Stimulated activated naive CD8-positive, alpha-beta T cell treated with anti-CD3 and anti-CD28 coated beads, Interleukin-15, amount 100 ng/mL, for 72 hours (primary cell): ENCODE data around the gene MT2A.

Source experiments
- ATAC-seq: fragments of 150-1000 bp; cut with Tn5 transposase; 2 replicates; pipeline ENCODE4 v1.10.0; 2021; ENCODE audit warnings: mild to moderate bottlenecking, moderate library complexity
- DNase-seq, 2 donors: peaks; one replicate each; pipeline ENCODE4 v3.0.0; 2021 to 2022
- H3K27ac Mint-ChIP-seq, 2 donors: one replicate each; pipeline ENCODE4 v1.8.0; 2022; ENCODE audit warnings: mild to moderate bottlenecking in 2 of 2, mixed read lengths in 2 of 2, moderate library complexity in 2 of 2
- H3K27me3 Mint-ChIP-seq: one replicate; pipeline ENCODE4 v1.8.0; 2022; ENCODE audit warnings: mixed read lengths
- H3K4me1 Mint-ChIP-seq: one replicate; pipeline ENCODE4 v1.8.0; 2022; ENCODE audit warnings: mild to moderate bottlenecking, mixed read lengths
- H3K4me3 Mint-ChIP-seq, 2 donors: one replicate each; pipeline ENCODE4 v1.8.0; 2022; ENCODE audit warnings: mild to moderate bottlenecking in 2 of 2, mixed read lengths in 2 of 2, moderate library complexity in 1 of 2
- H3K9me3 Mint-ChIP-seq, 2 donors: one replicate each; pipeline ENCODE4 v1.8.0; 2022; ENCODE audit warnings: mixed read lengths in 2 of 2

MT2A gene

GRCh38 chr16:56589141-56590039 is 19.0 kb upstream of the MT2A start, which contains the start of gene MT3:
Gene MT3, plus strand, starts transcription at chr16:56589528. Its CDS starts 63 bp downstream, at chr16:56589591.
- H3K4me1 Mint-ChIP-seq: peaks cover 35% of the 10 kb centered on the region
- peaks cover 35% of the 10 kb centered on the region for H3K27me3 Mint-ChIP-seq
- H3K4me3 Mint-ChIP-seq: peak within 1 kb of the TSS; percentile 88 to 98
- no peaks in the 10 kb centered on the region for H3K9me3 Mint-ChIP-seq
- ATAC-seq (peak; percentile 84), DNase-seq (peak; percentile 42)
- H3K27ac Mint-ChIP-seq: peak within 1 kb of the TSS in 1 of 2 donors; percentile 74

DNA sequence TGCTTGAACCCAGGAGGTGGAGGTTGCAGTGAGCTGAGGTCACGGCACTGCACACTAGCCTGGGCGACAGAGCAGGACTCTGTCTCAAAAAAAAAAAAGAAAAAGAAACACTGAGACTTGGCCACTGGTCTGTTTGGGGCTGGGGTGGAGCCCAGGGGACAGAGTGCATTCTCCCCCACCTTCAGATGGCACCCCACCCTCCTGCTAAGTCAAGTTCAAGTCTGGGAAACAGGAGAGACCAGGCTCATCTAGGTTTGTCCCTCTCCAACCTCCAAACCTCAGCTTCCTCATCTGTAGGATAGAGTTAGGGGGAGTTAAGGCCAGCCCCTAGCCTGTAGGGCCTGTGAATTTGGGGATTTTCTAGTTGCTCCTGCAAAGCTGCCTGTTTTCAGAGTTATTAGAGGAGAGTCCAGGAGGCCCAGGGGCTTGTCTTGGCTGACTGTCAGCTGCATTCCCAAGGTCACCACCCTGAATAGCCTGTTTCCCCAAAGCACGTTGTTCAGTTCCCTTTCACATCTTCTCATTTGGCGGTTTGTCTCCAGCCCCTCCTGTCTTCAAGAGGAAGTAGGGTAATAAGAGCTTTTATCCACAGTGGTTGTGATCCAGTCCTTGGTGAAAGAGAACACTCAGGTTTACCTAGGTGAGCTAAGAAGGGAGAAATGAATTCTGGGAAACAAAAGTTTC is 16.9 kb upstream of the MT2A start:
- Mint-ChIP-seq H3K9me3 (no peaks in the 10 kb centered on the region), H3K4me3 (no peak overlapping the region), H3K4me1 (peaks cover 35% of the 10 kb centered on the region), H3K27me3 (peaks cover 35% of the 10 kb centered on the region), H3K27ac (no peak overlapping the region)
- ATAC-seq (no peak), DNase-seq (no peak)

GRCh38 chr16:56593573-56594291 is 14.7 kb upstream of the MT2A start:
- Mint-ChIP-seq H3K4me3 (no peak overlapping the region), H3K4me1 (peaks cover 40% of the 10 kb centered on the region), H3K9me3 (no peaks in the 10 kb centered on the region), H3K27ac (no peak overlapping the region), H3K27me3 (peaks cover 24% of the 10 kb centered on the region)
- DNase-seq (no peak), ATAC-seq (no peak)

DNA sequence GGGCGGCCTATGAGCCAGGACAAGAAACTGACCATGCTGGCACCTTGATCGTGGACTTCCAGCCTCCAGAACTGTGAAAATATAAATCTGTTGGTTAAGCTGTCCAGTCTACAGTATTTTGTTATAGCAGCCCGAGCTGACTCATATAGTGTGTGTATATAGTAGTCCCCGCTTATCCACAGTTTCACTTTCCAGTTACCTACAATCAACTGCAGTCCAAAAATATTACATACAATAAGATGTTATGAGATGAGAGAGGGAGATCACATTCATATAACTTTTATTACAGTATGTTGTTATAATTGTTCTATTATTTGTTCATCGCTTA is 14.1 kb upstream of the MT2A start:
- H3K27me3 Mint-ChIP-seq: peaks cover 19% of the 10 kb centered on the region
- no peak overlapping the region for H3K4me3 Mint-ChIP-seq
- no peak overlapping the region for H3K27ac Mint-ChIP-seq
- ATAC-seq (no peak), DNase-seq (no peak)
- peaks cover 35% of the 10 kb centered on the region for H3K4me1 Mint-ChIP-seq
- H3K9me3 Mint-ChIP-seq: no peaks in the 10 kb centered on the region

DNA sequence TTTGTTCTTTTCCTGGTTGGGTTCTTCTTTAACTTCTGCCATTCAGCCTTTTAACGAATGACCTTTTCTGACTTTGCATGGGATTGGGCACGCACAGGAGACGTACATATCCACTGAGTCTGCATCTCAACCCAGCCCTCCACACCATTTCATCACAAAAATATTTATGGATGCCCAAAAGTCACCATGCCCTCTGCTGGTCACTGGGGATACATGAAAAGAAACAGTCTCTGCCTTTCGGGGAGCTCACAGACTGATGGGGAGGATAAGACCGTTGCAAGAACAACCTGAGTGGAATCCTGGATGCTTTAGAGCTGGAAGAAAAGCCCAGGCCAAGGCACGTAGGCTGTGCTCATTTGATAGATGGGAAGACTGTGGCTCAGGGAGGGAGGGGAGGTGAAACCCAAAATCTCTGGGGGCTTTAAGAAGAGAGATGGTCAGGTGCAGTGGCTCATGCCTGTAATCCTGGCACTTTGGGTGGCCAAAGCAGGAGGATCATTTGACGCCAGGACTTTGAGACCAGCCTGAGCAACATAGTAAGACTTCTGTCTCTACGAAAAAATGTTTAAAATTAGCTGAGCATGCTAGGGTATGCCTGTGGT is 7.9 kb upstream of the MT2A start:
- Mint-ChIP-seq H3K9me3 (no peaks in the 10 kb centered on the region), H3K4me1 (peaks cover 15% of the 10 kb centered on the region), H3K4me3 (no peak overlapping the region), H3K27ac (no peak overlapping the region), H3K27me3 (peaks cover 15% of the 10 kb centered on the region)
- peak; percentile 75 for ATAC-seq
- DNase-seq: peak; percentile 35 to 38

GRCh38 chr16:56601325-56601724 is 7.1 kb upstream of the MT2A start:
- H3K27me3 Mint-ChIP-seq: peaks cover 15% of the 10 kb centered on the region
- H3K4me3 Mint-ChIP-seq: no peak overlapping the region
- peaks cover 22% of the 10 kb centered on the region for H3K4me1 Mint-ChIP-seq

DNA sequence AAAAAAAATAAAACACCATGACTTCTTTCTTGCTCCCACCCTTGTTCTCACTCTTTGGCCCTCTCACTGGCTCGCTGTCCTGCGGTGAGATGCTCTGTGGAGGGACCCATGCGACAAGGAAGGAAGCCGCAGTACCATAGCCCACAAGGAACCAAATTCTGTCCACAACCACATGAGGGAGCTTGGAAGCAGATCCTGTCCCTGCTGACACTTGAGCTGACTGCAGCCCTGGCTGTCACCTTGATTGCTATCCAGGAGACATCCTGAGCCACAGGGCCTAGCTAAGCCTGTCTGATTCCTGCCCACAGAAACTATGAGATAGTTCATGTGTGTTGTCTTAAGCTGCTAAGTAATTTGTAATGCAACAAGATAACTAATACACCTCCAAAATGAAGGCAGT is 4.8 kb upstream of the MT2A start:
- no peak for DNase-seq
- no peak for ATAC-seq
- peaks cover 34% of the 10 kb centered on the region for H3K4me1 Mint-ChIP-seq
- H3K4me3 Mint-ChIP-seq: no peak overlapping the region
- H3K9me3 Mint-ChIP-seq: no peaks in the 10 kb centered on the region
- H3K27ac Mint-ChIP-seq: no peak overlapping the region
- H3K27me3 Mint-ChIP-seq: peaks cover 15% of the 10 kb centered on the region

More at GRCh38 chr16:56601325-56601724, 7.1 kb upstream of the MT2A start:
- DNase-seq (no peak), ATAC-seq (no peak)
- peak overlapping the region in 1 of 2 donors; percentile 55 for H3K27ac Mint-ChIP-seq
- H3K9me3 Mint-ChIP-seq: no peaks in the 10 kb centered on the region

DNA sequence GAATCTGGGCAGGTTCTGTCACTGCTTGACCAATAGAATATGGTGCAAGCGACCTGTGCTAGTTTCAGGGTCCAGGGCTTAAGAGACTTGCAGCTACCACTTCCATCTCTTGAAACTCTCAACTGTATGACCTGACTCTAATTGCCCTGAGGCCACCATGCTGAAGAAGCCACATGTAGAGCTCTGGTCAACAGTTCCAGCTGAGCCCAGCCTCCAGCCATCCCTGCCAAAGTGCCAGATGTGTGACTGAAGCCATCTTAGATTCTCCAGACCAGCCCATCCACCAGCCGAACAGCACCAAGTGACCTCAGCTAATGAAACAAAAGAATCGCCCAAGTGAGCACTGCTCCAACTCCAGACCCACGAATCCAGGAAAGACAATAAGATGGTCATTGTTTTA is 3.4 kb upstream of the MT2A start:
- no peaks in the 10 kb centered on the region for H3K9me3 Mint-ChIP-seq
- DNase-seq: no peak
- H3K27me3 Mint-ChIP-seq: peaks cover 14% of the 10 kb centered on the region
- ATAC-seq: no peak
- H3K27ac Mint-ChIP-seq: no peak overlapping the region
- H3K4me3 Mint-ChIP-seq: no peak overlapping the region
- H3K4me1 Mint-ChIP-seq: peaks cover 48% of the 10 kb centered on the region

GRCh38 chr16:56605475-56605874 is 2.9 kb upstream of the MT2A start:
- no peaks in the 10 kb centered on the region for H3K9me3 Mint-ChIP-seq
- H3K4me3 Mint-ChIP-seq: no peak overlapping the region
- DNase-seq (no peak), ATAC-seq (no peak)
- no peak overlapping the region for H3K27ac Mint-ChIP-seq
- H3K4me1 Mint-ChIP-seq: peaks cover 48% of the 10 kb centered on the region
- H3K27me3 Mint-ChIP-seq: peaks cover 9% of the 10 kb centered on the region

DNA sequence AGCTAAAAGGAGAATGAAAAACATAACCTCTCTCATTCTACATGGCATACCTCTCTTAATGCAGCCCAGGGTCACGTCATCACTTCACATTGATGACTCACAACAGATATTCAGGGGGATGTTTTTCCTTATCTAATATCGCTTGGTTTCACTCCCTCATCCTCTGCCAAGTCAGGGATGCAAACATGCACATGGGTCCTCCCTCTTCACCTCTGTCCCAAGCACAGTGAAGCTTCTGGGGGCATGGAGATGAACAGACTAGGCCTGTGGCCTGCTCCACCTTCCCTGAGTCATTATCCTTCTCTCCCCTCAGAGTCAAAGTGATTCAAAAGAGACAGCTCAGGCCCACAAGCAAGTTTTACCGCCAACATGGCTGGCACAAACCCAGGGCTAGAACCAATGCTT is 2.3 kb upstream of the MT2A start:
- ATAC-seq (no peak), DNase-seq (peak in 1 of 2 donors; percentile 28)
- H3K27me3 Mint-ChIP-seq: peaks cover 3% of the 10 kb centered on the region
- H3K27ac Mint-ChIP-seq: no peak overlapping the region
- no peak overlapping the region for H3K4me3 Mint-ChIP-seq
- no peaks in the 10 kb centered on the region for H3K9me3 Mint-ChIP-seq
- peaks cover 51% of the 10 kb centered on the region for H3K4me1 Mint-ChIP-seq

GRCh38 chr16:56606476-56607108 is 1.8 kb upstream of the MT2A start:
- Mint-ChIP-seq H3K4me1 (peaks cover 56% of the 10 kb centered on the region), H3K27me3 (no peaks in the 10 kb centered on the region), H3K9me3 (no peaks in the 10 kb centered on the region), H3K4me3 (peak overlapping the region; percentile 90 to 97), H3K27ac (peak overlapping the region; percentile 54 to 78)
- DNase-seq (no peak), ATAC-seq (no peak)

DNA sequence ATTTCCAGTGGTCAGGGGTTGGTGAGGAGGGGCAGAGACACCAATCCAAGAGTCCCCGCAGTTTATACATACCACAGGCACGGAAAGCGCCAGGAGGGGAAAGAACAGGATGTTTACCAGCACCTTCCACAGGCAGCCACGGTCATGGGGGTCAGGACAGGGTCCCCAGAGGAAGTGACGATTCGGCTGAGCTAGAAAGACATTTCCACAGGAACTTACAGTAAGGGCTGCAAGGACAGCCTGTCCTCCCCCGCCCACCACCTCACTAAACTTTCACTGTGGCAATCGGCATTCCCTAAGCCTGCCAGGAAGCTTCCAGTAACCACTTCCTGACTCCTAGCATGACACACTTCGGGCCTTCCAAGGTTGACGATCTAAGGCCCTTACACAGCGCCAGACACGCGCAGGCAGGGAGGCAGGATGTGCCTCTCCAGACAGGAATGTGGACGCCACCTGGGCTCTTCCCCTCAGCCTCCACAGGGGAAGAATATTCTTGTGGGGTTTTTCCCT is 1.2 kb upstream of the MT2A start:
- Mint-ChIP-seq H3K9me3 (no peaks in the 10 kb centered on the region), H3K4me1 (peaks cover 60% of the 10 kb centered on the region), H3K4me3 (peak overlapping the region; percentile 90 to 97), H3K27ac (peak overlapping the region; percentile 57 to 78), H3K27me3 (no peaks in the 10 kb centered on the region)
- DNase-seq (no peak), ATAC-seq (no peak)

- Mint-ChIP-seq H3K4me3 (peak overlapping the region; percentile 90 to 97), H3K9me3 (no peaks in the 10 kb centered on the region), H3K27ac (peak overlapping the region; percentile 91 to 95), H3K27me3 (no peaks in the 10 kb centered on the region), H3K4me1 (peaks cover 64% of the 10 kb centered on the region)
- ATAC-seq: no peak
- no peak for DNase-seq
These were observed 725 bp upstream of the MT2A start for GRCh38 chr16:56607675-56608042.

GRCh38 chr16:56608876-56609462 is 585 bp downstream of the MT2A start:
- Mint-ChIP-seq H3K9me3 (no peaks in the 10 kb centered on the region), H3K27me3 (no peaks in the 10 kb centered on the region), H3K27ac (peak overlapping the region; percentile 91), H3K4me3 (peak overlapping the region; percentile 90 to 97), H3K4me1 (peaks cover 78% of the 10 kb centered on the region)
- DNase-seq: peak in 1 of 2 donors; percentile 36
- ATAC-seq: no peak
